GM18868 (cell line): ENCODE measurements around the gene DDR1.
A peak's percentile ranks its signal among the peaks of the same experiment; 100 is the strongest.
"Not testable (repeated sequence)": the region's sequence is repeated elsewhere in the genome, so short reads cannot be mapped to it uniquely, and the experiment has no call there.

Source experiments
- ATAC-seq: cut with Tn5 transposase; IDR thresholded peaks from one replicate; pipeline ENCODE4 v1.9.1; 2021; ENCODE audit warnings: mild to moderate bottlenecking, moderate library complexity; ENCODE audit not compliant: unreplicated experiment

DDR1 gene

DNA sequence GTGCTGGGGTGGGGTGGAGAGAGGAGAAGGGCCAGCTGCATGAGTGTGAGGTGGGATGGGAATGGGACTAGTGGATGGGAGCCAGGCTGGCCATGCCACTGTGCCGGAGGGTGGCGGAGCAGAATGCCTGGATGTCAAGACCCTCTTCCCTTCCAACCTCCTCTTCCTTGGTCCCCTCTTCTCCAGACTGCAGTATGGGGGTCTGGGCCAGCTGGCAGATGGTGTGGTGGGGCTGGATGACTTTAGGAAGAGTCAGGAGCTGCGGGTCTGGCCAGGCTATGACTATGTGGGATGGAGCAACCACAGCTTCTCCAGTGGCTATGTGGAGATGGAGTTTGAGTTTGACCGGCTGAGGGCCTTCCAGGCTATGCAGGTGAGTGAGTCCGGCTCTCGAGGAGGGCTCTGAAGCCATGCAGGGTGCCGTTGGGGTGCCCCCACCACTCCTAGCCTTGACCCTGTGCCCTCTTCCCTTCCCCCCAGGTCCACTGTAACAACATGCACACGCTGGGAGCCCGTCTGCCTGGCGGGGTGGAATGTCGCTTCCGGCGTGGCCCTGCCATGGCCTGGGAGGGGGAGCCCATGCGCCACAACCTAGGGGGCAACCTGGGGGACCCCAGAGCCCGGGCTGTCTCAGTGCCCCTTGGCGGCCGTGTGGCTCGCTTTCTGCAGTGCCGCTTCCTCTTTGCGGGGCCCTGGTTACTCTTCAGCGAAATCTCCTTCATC lies 7.7 kb downstream of the DDR1 start:
- ATAC-seq: no peak

DNA sequence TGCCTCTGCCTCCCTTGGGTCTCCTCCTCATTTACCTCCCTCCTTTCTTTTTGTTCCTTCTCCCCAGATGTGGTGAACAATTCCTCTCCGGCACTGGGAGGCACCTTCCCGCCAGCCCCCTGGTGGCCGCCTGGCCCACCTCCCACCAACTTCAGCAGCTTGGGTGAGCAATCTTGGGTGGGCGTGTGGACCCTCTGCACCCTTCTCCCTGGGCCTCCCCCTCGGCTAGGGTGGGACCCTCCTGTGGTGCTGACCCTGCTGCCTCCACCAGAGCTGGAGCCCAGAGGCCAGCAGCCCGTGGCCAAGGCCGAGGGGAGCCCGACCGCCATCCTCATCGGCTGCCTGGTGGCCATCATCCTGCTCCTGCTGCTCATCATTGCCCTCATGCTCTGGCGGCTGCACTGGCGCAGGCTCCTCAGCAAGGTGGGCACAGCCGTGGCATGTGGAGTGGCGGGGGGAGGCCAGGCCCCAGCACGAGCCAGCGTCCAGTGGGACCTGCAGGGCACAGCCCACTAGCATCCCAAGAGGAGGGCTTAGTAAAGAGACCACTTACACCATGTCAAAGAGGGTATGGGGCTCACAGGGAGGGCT lies 8.8 kb downstream of the DDR1 start:
- no peak for ATAC-seq

DNA sequence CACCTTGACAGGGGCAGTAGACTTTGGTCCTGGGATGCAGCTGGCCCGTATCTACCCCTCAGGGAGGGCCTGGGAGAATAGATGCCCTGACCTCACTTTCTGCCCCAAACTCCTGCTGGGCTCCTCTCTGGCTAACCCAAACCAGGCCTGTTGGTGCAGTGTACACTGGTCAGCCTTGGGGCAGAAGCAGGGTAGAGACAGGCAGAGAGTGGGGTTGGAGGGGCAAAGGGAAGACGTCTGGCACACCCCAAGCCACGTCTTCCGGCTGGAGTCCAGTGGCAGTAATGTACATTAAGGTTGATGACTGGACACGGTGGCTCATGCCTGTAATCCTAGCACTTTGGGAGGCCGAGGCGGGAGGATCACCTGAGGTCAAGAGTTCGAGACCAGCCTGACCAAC lies 9.3 kb downstream of the DDR1 start:
- no peak for ATAC-seq

DNA sequence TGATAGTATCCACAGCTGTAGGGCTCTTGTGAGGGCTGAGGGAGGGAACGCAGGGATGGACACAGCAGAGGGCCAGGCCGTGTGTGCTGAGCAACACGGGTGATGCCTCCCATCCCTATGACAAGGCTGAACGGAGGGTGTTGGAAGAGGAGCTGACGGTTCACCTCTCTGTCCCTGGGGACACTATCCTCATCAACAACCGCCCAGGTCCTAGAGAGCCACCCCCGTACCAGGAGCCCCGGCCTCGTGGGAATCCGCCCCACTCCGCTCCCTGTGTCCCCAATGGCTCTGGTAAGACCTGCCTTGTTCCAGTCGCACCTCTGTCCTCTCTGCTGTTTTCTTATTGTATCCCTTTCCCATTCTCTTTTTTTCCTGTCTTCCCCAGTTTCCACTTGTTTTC lies 10.1 kb downstream of the DDR1 start:
- ATAC-seq: no peak

DNA sequence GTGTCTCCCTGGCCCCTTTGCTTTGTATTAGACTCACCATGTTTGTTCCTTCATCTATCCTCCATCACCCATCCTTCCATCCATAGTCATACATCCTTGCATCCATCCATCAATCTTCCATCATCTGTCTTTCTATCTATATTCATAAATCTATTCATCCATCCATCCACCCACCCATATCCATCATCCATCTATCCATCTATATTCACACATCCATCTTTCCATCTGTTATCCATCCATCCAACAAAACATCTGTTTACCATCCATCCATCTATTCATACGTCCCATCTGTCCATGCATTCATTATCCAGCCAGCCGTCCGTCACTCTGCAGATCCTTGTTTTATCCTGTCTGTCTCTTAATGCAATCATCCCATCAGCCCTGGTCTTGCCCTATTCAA lies 10.6 kb downstream of the DDR1 start:
- no peak for ATAC-seq

DNA sequence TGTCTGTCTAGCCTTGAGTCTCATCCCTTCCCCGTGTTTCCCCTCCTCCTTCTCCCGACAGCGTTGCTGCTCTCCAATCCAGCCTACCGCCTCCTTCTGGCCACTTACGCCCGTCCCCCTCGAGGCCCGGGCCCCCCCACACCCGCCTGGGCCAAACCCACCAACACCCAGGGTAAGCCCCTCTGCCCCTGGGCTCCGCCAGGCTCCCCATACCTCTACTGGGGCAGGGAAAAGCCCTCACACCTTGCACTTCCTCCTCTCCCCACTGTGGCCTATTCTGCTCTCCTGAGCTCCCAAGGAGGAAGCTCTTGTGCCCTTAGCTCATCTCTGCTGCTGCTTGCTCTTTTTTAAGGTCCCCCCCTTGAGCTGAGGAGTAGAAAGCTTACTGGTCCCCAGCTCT lies 11.0 kb downstream of the DDR1 start:
- no peak for ATAC-seq

DNA sequence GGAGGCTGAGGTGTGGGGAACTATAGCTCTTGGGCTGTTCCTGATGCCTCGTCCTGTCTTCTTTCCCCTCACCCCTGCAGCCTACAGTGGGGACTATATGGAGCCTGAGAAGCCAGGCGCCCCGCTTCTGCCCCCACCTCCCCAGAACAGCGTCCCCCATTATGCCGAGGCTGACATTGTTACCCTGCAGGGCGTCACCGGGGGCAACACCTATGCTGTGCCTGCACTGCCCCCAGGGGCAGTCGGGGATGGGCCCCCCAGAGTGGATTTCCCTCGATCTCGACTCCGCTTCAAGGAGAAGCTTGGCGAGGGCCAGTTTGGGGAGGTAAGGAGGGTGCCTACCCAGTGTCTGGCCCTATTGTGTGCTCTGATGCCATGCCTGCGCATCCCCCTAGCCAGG lies 12.2 kb downstream of the DDR1 start:
- no peak for ATAC-seq

DNA sequence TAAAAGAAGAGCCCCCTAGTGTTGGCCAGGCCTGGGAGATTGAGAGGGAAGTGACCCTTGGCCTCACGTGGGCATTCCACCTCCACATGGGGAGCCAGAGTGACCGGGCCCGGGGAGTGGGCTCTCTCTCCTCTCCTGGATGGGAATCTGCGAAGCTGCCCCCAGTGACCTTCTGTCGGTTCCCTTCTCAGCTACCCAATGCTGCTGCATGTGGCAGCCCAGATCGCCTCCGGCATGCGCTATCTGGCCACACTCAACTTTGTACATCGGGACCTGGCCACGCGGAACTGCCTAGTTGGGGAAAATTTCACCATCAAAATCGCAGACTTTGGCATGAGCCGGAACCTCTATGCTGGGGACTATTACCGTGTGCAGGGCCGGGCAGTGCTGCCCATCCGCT lies 13.6 kb downstream of the DDR1 start:
- ATAC-seq: no peak

DNA sequence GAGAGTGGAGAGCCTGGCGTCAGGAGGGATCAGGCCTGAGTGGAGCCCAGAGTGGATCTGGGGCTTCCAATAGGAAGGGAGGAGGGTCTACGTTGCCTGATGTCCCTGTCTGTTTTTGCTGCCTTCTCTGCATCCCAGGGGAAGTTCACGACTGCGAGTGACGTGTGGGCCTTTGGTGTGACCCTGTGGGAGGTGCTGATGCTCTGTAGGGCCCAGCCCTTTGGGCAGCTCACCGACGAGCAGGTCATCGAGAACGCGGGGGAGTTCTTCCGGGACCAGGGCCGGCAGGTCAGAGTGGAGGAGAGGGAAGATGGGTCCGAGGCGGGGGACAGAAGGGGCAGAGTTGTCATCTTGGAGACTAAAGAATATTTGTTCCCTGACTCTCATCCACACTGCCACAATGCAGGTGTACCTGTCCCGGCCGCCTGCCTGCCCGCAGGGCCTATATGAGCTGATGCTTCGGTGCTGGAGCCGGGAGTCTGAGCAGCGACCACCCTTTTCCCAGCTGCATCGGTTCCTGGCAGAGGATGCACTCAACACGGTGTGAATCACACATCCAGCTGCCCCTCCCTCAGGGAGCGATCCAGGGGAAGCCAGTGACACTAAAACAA lies 14.5 kb downstream of the DDR1 start:
- no peak for ATAC-seq

DNA sequence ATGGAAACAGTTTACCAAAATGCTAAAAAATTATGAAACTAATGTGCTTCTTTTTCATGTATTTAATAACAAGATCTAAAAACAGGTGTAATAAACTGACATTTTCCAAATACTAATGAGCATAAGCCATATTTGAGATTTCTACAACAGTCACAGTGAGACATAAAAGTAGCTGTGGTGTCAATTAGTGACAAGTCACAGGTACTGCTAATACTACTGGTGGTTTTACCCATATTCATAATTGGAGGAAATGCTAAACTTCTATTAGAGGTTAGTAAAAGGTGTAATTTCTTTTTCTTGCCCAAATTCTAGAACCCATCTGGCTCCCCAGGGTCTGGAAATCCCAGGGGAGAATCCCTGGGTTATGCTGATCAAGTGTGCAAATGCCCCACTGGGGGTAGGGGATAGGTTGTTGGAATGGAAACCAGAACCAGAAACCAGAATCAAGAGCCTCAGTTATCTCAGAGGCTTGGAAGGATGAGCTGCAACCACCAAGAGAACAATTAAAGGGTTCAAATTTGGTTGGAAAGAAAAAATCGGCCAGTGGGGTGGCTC lies 16.6 kb downstream of the DDR1 start:
- ATAC-seq: no peak

DNA sequence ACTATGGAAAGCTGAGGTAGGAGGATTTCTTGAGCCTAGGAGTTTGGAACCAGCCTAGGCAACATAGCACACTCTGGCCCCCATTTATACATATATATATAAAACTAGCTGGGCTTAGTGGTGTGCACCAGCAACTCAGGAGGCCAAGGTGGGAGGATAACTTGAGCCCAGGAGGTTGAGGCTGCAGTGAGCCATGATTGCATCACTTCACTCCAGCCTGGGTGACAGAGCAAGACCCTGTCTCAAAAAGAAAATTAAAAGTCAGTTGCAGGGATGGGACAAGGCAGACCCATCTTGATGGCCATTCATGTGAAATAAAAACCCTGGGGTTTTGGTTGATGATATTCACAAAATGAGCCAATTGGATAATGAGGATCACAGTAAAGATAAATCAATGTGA lies 17.1 kb downstream of the DDR1 start:
- no peak for ATAC-seq

DNA sequence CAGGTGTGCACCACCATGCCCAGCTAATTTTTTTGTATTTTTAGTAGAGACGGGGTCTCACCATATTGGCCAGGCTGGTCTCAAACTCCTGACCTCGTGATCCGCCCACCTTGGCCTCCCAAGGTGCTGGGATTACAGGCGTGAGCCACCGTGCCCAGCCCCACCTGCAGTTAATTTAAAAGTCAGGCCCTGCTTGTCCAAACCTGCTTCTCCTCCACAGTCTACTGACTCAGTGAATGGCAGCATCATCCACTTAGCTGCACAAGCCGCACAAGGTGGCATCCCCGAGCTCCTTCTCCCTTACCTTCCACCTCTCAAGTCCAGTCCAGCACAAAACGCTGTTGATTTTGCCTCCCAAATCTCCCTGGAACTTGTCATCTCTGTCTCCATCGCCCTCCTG lies 17.9 kb downstream of the DDR1 start:
- not testable (repeated sequence) for ATAC-seq

DNA sequence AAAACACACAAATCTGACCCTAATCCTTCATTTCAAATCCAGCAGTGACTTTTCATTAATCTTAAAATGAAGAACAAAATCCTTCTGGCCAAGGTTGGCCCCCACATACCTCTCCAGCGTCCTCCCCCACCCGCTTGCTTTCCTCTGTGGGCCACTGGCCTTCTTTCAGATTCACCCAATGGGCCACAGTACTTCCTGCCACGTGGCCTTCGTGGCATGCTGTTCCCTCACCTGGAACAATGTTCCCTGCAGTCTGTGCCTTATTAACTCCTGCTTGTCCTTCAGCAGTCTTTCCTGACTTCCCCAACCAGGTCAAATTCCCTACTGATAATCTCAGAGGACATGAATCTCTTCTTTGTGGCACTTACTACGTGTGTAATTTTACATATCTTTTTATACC lies 18.4 kb downstream of the DDR1 start:
- no peak for ATAC-seq

DNA sequence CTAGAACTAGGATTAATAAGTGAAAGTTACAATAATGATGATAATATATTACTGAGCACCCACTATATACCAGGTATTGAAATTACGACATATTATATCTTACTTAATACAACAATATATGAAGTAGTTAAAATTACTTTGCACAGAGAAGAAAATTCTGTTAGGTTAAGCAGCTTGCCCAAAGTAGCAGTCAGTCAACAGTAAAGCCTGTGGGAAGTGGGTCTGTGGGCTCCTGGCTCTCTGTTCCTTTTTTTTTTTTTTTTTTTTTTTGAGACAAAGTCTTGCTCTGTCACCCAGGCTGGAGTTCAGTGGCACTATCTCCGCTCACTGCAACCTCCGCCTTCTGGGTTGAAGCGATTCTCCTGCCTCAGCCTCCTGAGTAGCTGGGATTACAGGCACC lies 18.9 kb downstream of the DDR1 start:
- ATAC-seq: no peak

DNA sequence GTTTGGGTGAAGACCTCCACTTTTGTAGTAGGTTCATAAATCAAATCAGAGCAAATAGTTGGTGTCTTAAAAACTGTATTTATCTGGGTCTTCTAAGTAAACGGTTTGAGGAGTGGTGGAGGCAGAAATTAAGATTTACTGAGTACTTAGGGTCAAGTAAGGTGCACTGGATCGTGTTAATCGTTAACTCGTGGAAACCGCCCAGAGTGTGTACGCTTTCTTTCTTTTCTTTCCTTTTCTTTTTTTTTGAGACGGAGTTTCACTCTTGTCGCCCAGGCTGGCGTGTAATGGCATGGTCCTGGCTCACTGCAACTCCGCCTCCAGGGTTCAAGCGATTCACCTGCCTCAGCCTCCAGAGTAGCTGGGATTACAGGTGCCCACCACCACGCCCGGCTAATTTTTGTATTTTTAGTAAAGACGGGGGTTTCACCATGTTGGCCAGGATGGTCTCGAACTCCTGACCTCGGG lies 23.0 kb downstream of the DDR1 start:
- ATAC-seq: not testable (repeated sequence)

DNA sequence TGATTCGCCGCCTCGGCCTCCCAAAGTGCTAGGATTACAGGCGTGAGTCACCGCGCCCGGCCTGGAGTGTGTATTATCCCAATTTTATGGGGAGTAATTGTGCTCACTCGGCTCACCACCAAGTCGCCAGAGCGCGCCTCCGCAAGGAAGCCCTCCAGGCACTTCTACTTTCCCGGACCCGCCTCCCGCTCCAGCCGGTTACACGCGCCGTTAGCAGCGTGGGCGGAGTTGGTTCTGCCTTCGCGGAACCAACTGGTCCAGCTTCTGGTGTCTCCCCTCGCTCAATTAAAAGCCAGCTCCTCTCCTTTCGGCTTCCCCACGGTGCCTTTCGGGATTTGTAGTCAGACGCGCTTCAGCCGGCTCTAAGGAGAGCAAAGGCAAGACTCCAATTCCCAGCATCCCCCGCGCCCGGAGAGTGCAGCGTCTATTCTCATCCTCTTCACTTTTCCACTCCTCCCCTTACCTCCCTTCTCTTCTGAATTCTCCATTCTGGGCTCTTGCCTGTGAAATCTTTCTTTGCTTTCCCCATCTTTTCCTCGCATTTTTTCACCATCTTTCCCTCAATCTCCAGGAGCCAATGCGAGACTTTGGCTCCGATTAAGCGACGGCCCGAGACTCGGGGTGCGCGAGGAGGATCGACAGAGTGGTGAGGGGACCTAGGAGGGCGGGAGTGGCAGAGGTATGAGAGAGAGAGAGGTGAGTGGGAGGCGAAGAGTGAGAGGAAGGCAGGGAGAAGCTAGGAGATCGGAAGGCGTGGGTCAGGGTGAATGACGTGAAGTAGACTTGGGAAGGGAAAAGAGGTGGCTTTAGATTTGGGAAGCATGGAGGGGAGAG lies 23.7 kb downstream of the DDR1 start, which contains the start of gene GTF2H4:
TSS of gene GTF2H4 (plus strand) at position 450 of the 834 bp plus-strand sequence.
- peak; percentile 92 for ATAC-seq

DNA sequence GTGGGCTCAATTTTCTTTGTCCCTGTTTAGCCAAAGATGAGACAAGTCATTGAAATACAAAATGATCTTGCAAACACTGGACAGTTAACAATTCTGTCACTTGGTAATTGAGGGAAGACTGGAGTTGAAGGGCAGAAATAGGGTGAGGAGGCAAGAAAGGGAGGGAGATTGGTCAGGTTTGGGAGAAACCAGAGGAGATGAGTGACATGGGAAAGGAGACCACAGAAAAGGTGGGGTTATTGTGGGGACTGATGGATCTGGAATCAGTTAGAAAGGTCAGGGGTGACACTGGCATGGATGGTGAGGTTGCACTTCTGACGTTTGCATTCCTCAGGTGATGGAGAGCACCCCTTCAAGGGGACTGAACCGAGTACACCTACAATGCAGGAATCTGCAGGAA lies 24.4 kb downstream of the DDR1 start:
- no peak for ATAC-seq

DNA sequence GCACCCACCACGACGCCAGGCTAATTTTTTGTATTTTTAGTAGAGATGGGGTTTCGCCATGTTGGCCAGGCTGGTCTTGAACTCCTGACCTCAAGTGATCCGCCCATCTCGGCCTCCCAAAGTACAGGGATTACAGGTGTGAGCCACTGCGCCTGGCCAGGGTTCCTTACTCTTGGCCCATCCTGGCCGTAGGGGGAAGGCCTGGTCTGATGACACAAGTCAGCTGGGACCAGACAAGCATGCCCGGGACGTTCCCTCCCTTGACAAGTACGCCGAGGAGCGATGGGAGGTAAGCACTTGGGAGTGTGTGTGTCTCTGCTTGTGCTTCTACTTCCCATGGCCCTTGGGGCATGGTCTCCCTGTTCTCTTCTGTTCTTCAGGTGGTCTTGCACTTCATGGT lies 26.2 kb downstream of the DDR1 start:
- not testable (repeated sequence) for ATAC-seq

DNA sequence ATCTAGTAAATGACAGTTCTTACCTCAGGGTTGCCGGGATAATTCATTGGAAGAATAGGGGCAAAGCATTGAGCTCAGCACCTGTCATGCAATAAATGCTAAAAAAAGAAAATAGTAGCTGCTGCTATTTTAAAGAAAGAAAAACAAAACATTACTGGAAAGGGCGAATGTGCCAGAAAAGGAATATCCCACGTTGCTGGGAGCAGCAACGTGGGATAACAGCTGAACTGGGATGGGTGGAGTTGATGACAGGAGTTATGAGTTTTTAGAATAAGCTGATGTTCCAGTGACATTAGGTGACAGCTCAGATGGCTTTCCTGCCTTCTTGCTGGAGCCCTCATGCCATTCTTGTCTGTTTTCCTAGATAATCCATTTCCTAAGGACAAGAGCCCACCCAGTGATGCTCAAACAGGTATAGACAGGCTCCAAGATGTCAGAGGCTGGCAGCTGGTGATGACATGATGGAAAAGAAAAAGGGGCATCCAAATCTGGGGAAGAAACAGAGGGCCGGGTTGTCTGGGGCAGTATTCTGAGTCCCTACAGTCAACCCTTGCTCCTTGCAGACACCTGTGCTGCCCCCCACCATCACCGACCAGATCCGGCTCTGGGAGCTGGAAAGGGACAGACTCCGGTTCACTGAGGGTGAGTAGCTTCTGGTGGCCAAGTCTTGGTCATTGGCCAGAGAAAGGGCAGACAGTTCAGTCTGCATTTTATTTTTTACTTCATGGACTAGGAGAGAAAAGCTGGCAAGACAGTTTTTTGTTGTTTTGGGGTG lies 28.6 kb downstream of the DDR1 start:
- ATAC-seq: no peak

DNA sequence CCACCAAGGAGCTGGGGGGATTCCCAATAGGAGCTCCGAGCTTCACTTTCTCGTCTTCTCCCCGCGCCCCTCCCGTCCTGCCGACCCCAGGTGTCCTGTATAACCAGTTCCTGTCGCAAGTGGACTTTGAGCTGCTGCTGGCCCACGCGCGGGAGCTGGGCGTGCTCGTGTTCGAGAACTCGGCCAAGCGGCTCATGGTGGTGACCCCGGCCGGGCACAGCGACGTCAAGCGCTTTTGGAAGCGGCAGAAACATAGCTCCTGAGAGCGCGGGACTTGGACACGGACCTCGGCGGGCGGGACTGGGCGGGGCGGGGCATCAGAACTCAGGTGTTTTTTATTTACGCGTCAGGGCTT lies 29.4 kb downstream of the DDR1 start:
- ATAC-seq: no peak
